ENCODE measurements around the gene TSPAN3.
A peak's percentile ranks its signal among the peaks of the same experiment; 100 is the strongest.

TSPAN3 gene

DNA sequence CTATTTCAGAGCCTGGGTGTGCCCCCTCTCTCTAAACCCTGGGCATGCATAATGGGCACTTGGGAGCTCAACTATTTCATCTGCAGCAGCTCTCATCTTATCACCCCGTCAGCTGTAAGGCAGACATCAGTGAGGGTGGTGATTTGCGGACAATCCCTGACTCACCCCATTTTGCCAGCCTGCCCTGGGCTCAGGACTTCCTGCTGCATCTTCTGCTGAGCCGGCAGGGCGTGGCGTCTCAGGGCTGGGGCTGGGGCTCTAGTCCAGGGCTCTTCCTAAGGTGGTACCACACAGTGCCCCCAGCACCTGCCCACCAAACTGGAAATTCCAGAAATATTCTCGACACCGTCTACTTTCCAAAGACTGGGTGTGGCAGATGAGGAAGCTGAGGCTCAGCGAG is 76.9 kb downstream of the TSPAN3 start:
- H3K4me1 ChIP-seq (ENCODE audit: insufficient read depth, poor library complexity, severe bottlenecking), result peaks cover 21% of the 10 kb centered on the region
- no peaks in the 10 kb centered on the region for H3K9me3 ChIP-seq (ENCODE audit: severe bottlenecking)
- no peaks in the 10 kb centered on the region for H3K27me3 ChIP-seq (ENCODE audit: insufficient read depth, poor library complexity, severe bottlenecking)
- ATAC-seq (ENCODE audit: low read depth) (peak; percentile 69), DNase-seq (ENCODE audit: low spot score) (peak; percentile 79)
- TF ChIP-seq CTCF (IDR thresholded peaks at IDR 0.05; ENCODE audit: poor library complexity, severe bottlenecking), result no peak
- H3K36me3 ChIP-seq (ENCODE audit: low read depth), result no peaks in the 10 kb centered on the region
- H3K4me3 ChIP-seq (ENCODE audit: severe bottlenecking), result no peak overlapping the region
- H3K27ac ChIP-seq (ENCODE audit: poor library complexity, severe bottlenecking), result peak overlapping the region; percentile 0

GRCh38 chr15:76993114-76993725 is 77.7 kb downstream of the TSPAN3 start:
- H3K27ac ChIP-seq (ENCODE audit: poor library complexity, severe bottlenecking), result no peak overlapping the region
- peaks cover 21% of the 10 kb centered on the region for H3K4me1 ChIP-seq (ENCODE audit: insufficient read depth, poor library complexity, severe bottlenecking)

DNA sequence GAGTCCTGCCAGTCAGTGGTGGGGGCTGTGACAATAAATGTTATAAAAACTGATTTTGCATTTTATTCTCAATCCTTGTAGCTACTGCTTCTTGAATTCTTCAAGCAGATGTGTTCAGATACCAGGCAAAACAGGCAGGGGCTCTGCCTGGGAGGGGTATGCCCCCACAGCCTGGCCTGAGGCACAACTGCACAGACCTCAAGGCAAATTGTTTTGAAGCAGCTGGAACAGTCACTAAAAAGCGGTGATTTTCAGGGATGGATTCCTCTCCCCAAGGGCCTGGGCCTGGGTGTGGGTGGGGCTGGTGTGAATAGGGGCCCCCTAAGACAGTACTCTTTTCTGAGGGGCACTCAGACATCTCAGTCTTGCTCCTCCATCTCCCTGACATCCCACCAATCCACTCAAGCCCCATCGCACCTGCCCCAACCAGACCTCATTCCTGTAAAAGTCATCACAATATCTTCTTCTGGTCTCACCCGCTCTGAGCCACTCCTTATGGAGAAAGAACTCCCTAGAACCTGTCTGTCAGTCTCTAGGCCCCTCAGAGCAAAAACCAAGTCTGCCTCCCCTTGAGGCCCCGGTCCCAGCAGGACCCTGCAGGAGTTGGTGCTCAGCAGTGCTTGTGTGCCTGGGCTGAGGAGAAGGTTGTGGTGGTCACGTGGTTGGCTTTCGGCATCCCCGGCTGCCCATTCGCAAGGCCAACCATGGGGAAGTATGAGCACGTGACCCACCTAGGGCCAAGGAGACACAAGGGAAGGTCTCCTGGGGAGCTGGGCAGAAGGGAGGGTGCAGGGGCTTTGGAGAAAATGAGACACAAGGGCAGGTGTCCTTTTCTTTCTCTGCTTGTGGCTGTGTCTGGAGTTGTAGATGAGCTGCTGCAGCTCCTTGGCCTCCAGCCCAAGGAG is 78.9 kb downstream of the TSPAN3 start:
- no peak overlapping the region for H3K27ac ChIP-seq (ENCODE audit: poor library complexity, severe bottlenecking)
- no peak overlapping the region for H3K4me3 ChIP-seq (ENCODE audit: severe bottlenecking)
- no peak for ATAC-seq (ENCODE audit: low read depth)
- H3K36me3 ChIP-seq (ENCODE audit: low read depth), result no peaks in the 10 kb centered on the region
- no peaks in the 10 kb centered on the region for H3K27me3 ChIP-seq (ENCODE audit: insufficient read depth, poor library complexity, severe bottlenecking)
- no peaks in the 10 kb centered on the region for H3K9me3 ChIP-seq (ENCODE audit: severe bottlenecking)
- no peak for TF ChIP-seq CTCF (IDR thresholded peaks at IDR 0.05; ENCODE audit: poor library complexity, severe bottlenecking)
- H3K4me1 ChIP-seq (ENCODE audit: insufficient read depth, poor library complexity, severe bottlenecking), result peaks cover 21% of the 10 kb centered on the region
- peak; percentile 54 for DNase-seq (ENCODE audit: low spot score)

More at GRCh38 chr15:76993114-76993725, 77.7 kb downstream of the TSPAN3 start:
- Histone ChIP-seq H3K27me3 (ENCODE audit: insufficient read depth, poor library complexity, severe bottlenecking) (no peaks in the 10 kb centered on the region), H3K9me3 (ENCODE audit: severe bottlenecking) (no peaks in the 10 kb centered on the region), H3K4me3 (ENCODE audit: severe bottlenecking) (no peak overlapping the region), H3K36me3 (ENCODE audit: low read depth) (no peaks in the 10 kb centered on the region)
- DNase-seq (ENCODE audit: low spot score), result peak; percentile 44
- ATAC-seq (ENCODE audit: low read depth), result no peak
- TF ChIP-seq CTCF (IDR thresholded peaks at IDR 0.05; ENCODE audit: poor library complexity, severe bottlenecking), result no peak
